Tibial nerve (tissue), 4 donors: ENCODE results near the gene NACA. TPM values are rescaled to one million over a fixed set of nuclear protein-coding genes. Genes with fewer than 3 reads are reported as not detected.

Experiments
- DNase-seq, 2 donors: peaks; one replicate each; pipeline ENCODE4 v3.0.0-alpha.2; 2019; ENCODE audit warnings: low spot score in 2 of 2
- H3K27ac ChIP-seq, 4 donors: fragments of 200-600 bp; sonication (generic) in 3 of 4; one replicate each; pipeline ENCODE4 v1.5.1; 2017 to 2019; ENCODE audit warnings: mild to moderate bottlenecking in 1 of 4
- H3K27me3 ChIP-seq, 2 donors: fragments of 200-600 bp; sonication (generic) in 1 of 2; one replicate each; pipeline versions ENCODE4 v1.5.1 to v1.6.0; 2017 to 2019
- H3K36me3 ChIP-seq, 3 donors: fragments of 200-600 bp; sonication (generic); one replicate each; pipeline ENCODE4 v1.5.1; 2018 to 2019
- H3K4me1 ChIP-seq, 4 donors: fragments of 200-600 bp; sonication (generic) in 3 of 4; one replicate each; pipeline ENCODE4 v1.5.1; 2017 to 2019
- H3K4me3 ChIP-seq, 4 donors: fragments of 200-600 bp; sonication (generic) in 3 of 4; one replicate each; pipeline ENCODE4 v1.5.1; 2017 to 2019; ENCODE audit warnings: mild to moderate bottlenecking in 1 of 4, moderate library complexity in 1 of 4
- H3K9me3 ChIP-seq, 4 donors: fragments of 200-600 bp; sonication (generic) in 3 of 4; one replicate each; pipeline ENCODE4 v1.5.1; 2017 to 2019
- EP300 ChIP-seq, 2 donors: sonication (generic); formaldehyde crosslinking; IDR thresholded peaks; one replicate each; pipeline ENCODE4 v1.6.1; 2017; ENCODE audit warnings: antibody characterized with exemption in 2 of 2, mild to moderate bottlenecking in 1 of 2
- POLR2A ChIP-seq, 2 donors: fragments of 450-650 bp; IDR thresholded peaks; one replicate each; pipeline ENCODE4 v1.6.1; 2017; ENCODE audit warnings: antibody characterized with exemption in 2 of 2, mild to moderate bottlenecking in 2 of 2, moderate library complexity in 2 of 2
- WGBS, 2 donors: methylation state at CpG; one replicate each; pipeline ENCODE4 v1.1.5; 2018; 5-methylcytosine and 5-hydroxymethylcytosine counted together
- total RNA-seq, 4 donors: library from RNA; depleted of rRNA; stranded (reverse); fragments of >200 nt; gene quantifications; one replicate each; pipeline ENCODE4 v1.1.0, GENCODE V29; 2016
- TF ChIP-seq, protein P1 (sequence below), 5 experiments: fragments of 200-600 bp in 3 of 5; fragments of 450-650 bp in 2 of 5; sonication (generic) in 3 of 5; IDR thresholded peaks; one replicate each; pipeline ENCODE4 v1.5.1; 2016 to 2019; ENCODE audit warnings: antibody characterized with exemption in 5 of 5, mild to moderate bottlenecking in 3 of 5, moderate library complexity in 2 of 5

NACA gene
- total RNA-seq, 4 donors from 2014 or later = 829 to 1,085 (median 948) TPM

DNA sequence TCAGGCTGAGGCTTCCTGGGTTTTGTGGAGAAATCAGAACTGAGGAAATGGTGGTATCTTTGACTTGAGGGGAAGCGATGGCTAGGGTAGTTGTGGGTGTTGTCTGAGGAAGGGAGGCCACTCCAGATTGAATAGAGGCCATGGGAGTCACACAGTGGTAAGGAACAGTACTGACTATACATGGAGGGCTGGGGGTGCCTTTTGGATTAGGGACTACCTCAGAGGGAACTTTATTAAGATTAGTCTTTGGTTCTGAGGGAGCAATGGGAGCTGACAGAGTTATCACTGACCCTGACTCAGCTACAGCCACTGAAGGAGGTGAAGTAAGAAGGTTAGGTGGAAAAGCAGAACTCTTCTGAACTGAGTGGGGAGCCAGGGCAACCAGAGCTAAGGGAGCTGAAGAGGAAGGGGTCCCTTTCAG lies 4.4 kb downstream of the NACA start:
- Histone ChIP-seq H3K27ac (peak overlapping the region in 2 of 4 donors; percentile 75 to 97), H3K4me1 (peaks cover 0 to 85% (median 80%) of the 10 kb centered on the region in 4 donors), H3K36me3 (peaks cover 0 to 51% (median 0%) of the 10 kb centered on the region in 3 donors), H3K27me3 (no peaks in the 10 kb centered on the region), H3K4me3 (no peak overlapping the region), H3K9me3 (no peaks in the 10 kb centered on the region)
- no peak for DNase-seq
- 40 to 88% methylated on average over 1 of the region's 1 CpG for WGBS, 2 donors
- TF ChIP-seq, protein P1, sequence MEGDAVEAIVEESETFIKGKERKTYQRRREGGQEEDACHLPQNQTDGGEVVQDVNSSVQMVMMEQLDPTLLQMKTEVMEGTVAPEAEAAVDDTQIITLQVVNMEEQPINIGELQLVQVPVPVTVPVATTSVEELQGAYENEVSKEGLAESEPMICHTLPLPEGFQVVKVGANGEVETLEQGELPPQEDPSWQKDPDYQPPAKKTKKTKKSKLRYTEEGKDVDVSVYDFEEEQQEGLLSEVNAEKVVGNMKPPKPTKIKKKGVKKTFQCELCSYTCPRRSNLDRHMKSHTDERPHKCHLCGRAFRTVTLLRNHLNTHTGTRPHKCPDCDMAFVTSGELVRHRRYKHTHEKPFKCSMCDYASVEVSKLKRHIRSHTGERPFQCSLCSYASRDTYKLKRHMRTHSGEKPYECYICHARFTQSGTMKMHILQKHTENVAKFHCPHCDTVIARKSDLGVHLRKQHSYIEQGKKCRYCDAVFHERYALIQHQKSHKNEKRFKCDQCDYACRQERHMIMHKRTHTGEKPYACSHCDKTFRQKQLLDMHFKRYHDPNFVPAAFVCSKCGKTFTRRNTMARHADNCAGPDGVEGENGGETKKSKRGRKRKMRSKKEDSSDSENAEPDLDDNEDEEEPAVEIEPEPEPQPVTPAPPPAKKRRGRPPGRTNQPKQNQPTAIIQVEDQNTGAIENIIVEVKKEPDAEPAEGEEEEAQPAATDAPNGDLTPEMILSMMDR (IDR thresholded peaks at IDR 0.05) = no peak
- TF ChIP-seq POLR2A (IDR thresholded peaks at IDR 0.05) (no peak), EP300 (IDR thresholded peaks at IDR 0.05) (no peak)

GRCh38 chr12:56719056-56719455 lies 6.0 kb downstream of the NACA start:
- TF ChIP-seq, protein P1 (IDR thresholded peaks at IDR 0.05) = no peak
- no peak for TF ChIP-seq POLR2A (IDR thresholded peaks at IDR 0.05)
- TF ChIP-seq EP300 (IDR thresholded peaks at IDR 0.05) = no peak
- H3K27me3 ChIP-seq = no peaks in the 10 kb centered on the region
- H3K4me1 ChIP-seq = peaks cover 0 to 84% (median 80%) of the 10 kb centered on the region in 4 donors
- peak overlapping the region in 1 of 4 donors; percentile 33 for H3K27ac ChIP-seq
- H3K36me3 ChIP-seq = peaks cover 0 to 67% (median 5%) of the 10 kb centered on the region in 3 donors
- H3K9me3 ChIP-seq = no peaks in the 10 kb centered on the region
- no peak overlapping the region for H3K4me3 ChIP-seq
- DNase-seq = no peak

GRCh38 chr12:56718636-56719035 lies 6.5 kb downstream of the NACA start:
- Histone ChIP-seq H3K36me3 (peaks cover 0 to 71% (median 9%) of the 10 kb centered on the region in 3 donors), H3K27me3 (no peaks in the 10 kb centered on the region), H3K9me3 (no peaks in the 10 kb centered on the region), H3K4me3 (no peak overlapping the region), H3K4me1 (peaks cover 0 to 80% (median 77%) of the 10 kb centered on the region in 4 donors), H3K27ac (peak overlapping the region in 2 of 4 donors; percentile 33 to 40)
- WGBS, 2 donors = 65 to 68% methylated on average over 4 of the region's 4 CpGs
- TF ChIP-seq, protein P1 (IDR thresholded peaks at IDR 0.05) = no peak
- no peak for TF ChIP-seq EP300 (IDR thresholded peaks at IDR 0.05)
- TF ChIP-seq POLR2A (IDR thresholded peaks at IDR 0.05) = no peak
- no peak for DNase-seq

- no peak overlapping the region for H3K27ac ChIP-seq
- H3K4me1 ChIP-seq = peaks cover 0 to 75% (median 72%) of the 10 kb centered on the region in 4 donors
- no peak for DNase-seq
- TF ChIP-seq, protein P1 (IDR thresholded peaks at IDR 0.05) = no peak
- TF ChIP-seq POLR2A (IDR thresholded peaks at IDR 0.05) = no peak
- no peak for TF ChIP-seq EP300 (IDR thresholded peaks at IDR 0.05)
- WGBS, 2 donors = 69 to 79% methylated on average over 1 of the region's 1 CpG
- H3K27me3 ChIP-seq = no peaks in the 10 kb centered on the region
- no peaks in the 10 kb centered on the region for H3K9me3 ChIP-seq
- H3K36me3 ChIP-seq = peaks cover 2 to 76% (median 11%) of the 10 kb centered on the region in 3 donors
- H3K4me3 ChIP-seq = no peak overlapping the region
These were observed 7.0 kb downstream of the NACA start for GRCh38 chr12:56718149-56718548.

DNA sequence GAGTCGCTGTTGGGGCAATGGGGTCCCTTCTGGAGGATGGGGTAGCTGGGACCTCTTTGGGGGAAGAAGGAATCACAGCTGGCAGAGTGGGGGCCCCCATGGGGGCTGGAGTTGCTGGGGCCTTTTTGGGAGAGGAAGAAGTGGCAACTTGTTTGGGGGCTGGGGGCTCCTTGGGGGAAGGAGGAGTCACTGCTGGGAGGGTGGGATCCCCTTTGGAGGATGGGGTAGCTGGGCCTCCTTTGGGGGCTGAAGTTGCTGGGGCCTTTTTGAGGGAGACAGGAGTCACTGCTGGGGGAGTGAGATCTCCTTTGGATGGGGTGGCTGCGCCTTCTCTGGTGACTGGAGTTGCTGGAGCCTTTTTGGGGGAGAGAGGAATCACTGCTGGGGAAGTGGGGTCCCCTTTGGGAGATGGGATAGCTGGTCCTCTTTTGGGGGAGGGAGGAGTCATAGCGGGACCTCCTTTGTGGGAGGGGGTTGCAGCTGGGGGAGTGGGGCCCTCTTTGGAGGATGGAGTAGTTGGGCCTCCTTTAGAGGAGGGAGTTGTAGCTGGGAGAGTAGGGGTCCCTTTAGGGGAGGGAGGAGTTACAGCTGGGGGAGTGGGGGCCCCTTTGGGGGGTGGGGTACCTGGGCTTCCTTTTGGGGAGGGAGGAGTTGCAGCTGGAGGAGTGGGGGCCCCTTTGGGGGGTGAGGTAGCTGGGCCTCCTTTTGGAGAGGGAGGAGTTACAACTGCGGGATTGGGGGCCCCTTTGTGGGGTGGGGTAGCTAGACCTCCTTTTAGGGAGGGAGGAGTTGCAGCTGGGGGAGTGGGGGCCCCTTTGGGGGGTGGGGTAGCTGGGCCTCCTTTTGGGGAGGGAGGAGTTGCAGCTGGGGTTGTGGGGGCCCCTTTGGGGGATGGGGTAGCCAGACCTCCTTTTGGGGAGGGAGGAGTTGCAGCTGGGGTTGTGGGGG lies 7.9 kb downstream of the NACA start:
- peak overlapping the region in 2 of 4 donors; percentile 7 to 29 for H3K27ac ChIP-seq
- H3K9me3 ChIP-seq = no peaks in the 10 kb centered on the region
- DNase-seq = no peak
- no peak overlapping the region for H3K4me3 ChIP-seq
- WGBS, 2 donors = 82 to 83% methylated on average over 4 of the region's 4 CpGs
- TF ChIP-seq EP300 (IDR thresholded peaks at IDR 0.05) = no peak
- TF ChIP-seq POLR2A (IDR thresholded peaks at IDR 0.05) = no peak
- TF ChIP-seq, protein P1 (IDR thresholded peaks at IDR 0.05) = no peak
- peaks cover 8 to 82% (median 19%) of the 10 kb centered on the region in 3 donors for H3K36me3 ChIP-seq
- no peaks in the 10 kb centered on the region for H3K27me3 ChIP-seq
- peaks cover 0 to 65% (median 62%) of the 10 kb centered on the region in 4 donors for H3K4me1 ChIP-seq
